Measurements from ENCODE around the gene LRP10. TPM values are rescaled to one million over a fixed set of nuclear protein-coding genes. Genes with fewer than 3 reads are reported as not detected.
A peak's percentile ranks its signal among the peaks of the same experiment; 100 is the strongest.

LRP10 gene
- total RNA-seq, 6 donors from 2014 or later: 90.2 to 169 (median 149) TPM

- Histone ChIP-seq H3K4me1 (peaks cover 15 to 35% (median 27%) of the 10 kb centered on the region in 4 donors), H3K4me3 (no peak overlapping the region), H3K27me3 (no peaks in the 10 kb centered on the region), H3K36me3 (peaks cover 36 to 61% (median 51%) of the 10 kb centered on the region in 4 donors), H3K27ac (peak overlapping the region in 1 of 4 donors; percentile 48), H3K9me3 (no peaks in the 10 kb centered on the region)
- ATAC-seq (ENCODE audit: low FRiP score in 2 of 2): no peak
- WGBS, 2 donors: 88 to 90% methylated on average over 6 to 8 of the region's 8 CpGs
- TF ChIP-seq POLR2AphosphoS5 (IDR thresholded peaks at IDR 0.05) (no peak), EP300 (IDR thresholded peaks at IDR 0.05) (no peak), POLR2A (IDR thresholded peaks at IDR 0.05) (no peak)
- TF ChIP-seq, protein P1, sequence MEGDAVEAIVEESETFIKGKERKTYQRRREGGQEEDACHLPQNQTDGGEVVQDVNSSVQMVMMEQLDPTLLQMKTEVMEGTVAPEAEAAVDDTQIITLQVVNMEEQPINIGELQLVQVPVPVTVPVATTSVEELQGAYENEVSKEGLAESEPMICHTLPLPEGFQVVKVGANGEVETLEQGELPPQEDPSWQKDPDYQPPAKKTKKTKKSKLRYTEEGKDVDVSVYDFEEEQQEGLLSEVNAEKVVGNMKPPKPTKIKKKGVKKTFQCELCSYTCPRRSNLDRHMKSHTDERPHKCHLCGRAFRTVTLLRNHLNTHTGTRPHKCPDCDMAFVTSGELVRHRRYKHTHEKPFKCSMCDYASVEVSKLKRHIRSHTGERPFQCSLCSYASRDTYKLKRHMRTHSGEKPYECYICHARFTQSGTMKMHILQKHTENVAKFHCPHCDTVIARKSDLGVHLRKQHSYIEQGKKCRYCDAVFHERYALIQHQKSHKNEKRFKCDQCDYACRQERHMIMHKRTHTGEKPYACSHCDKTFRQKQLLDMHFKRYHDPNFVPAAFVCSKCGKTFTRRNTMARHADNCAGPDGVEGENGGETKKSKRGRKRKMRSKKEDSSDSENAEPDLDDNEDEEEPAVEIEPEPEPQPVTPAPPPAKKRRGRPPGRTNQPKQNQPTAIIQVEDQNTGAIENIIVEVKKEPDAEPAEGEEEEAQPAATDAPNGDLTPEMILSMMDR (IDR thresholded peaks at IDR 0.05): no peak
- DNase-seq: no peak
These were observed 29.8 kb upstream of the LRP10 start for GRCh38 chr14:22841769-22842168.

GRCh38 chr14:22842211-22843122 is 29.1 kb upstream of the LRP10 start:
- Histone ChIP-seq H3K27me3 (no peaks in the 10 kb centered on the region), H3K4me3 (no peak overlapping the region), H3K9me3 (no peaks in the 10 kb centered on the region), H3K36me3 (peaks cover 36 to 65% (median 51%) of the 10 kb centered on the region in 4 donors), H3K27ac (peak overlapping the region in 1 of 4 donors; percentile 48), H3K4me1 (peaks cover 22 to 42% (median 34%) of the 10 kb centered on the region in 4 donors)
- WGBS, 2 donors: 90 to 94% methylated on average over 25 to 28 of the region's 28 CpGs
- no peak for ATAC-seq (ENCODE audit: low FRiP score in 2 of 2)
- no peak for DNase-seq
- TF ChIP-seq POLR2A (IDR thresholded peaks at IDR 0.05): no peak
- TF ChIP-seq EP300 (IDR thresholded peaks at IDR 0.05): no peak
- no peak for TF ChIP-seq POLR2AphosphoS5 (IDR thresholded peaks at IDR 0.05)
- TF ChIP-seq, protein P1 (IDR thresholded peaks at IDR 0.05): no peak

GRCh38 chr14:22843123-22843925 is 28.2 kb upstream of the LRP10 start:
- H3K27ac ChIP-seq: no peak overlapping the region
- DNase-seq (no peak), ATAC-seq (ENCODE audit: low FRiP score in 2 of 2) (no peak)
- peaks cover 27 to 48% (median 38%) of the 10 kb centered on the region in 4 donors for H3K4me1 ChIP-seq
- H3K27me3 ChIP-seq: no peaks in the 10 kb centered on the region
- no peak for TF ChIP-seq EP300 (IDR thresholded peaks at IDR 0.05)
- no peak for TF ChIP-seq POLR2AphosphoS5 (IDR thresholded peaks at IDR 0.05)
- TF ChIP-seq, protein P1 (IDR thresholded peaks at IDR 0.05): no peak
- no peak for TF ChIP-seq POLR2A (IDR thresholded peaks at IDR 0.05)
- no peak overlapping the region for H3K4me3 ChIP-seq
- 81 to 94% methylated on average over 19 to 21 of the region's 21 CpGs for WGBS, 2 donors
- H3K36me3 ChIP-seq: peaks cover 36 to 65% (median 51%) of the 10 kb centered on the region in 4 donors
- H3K9me3 ChIP-seq: no peaks in the 10 kb centered on the region

DNA sequence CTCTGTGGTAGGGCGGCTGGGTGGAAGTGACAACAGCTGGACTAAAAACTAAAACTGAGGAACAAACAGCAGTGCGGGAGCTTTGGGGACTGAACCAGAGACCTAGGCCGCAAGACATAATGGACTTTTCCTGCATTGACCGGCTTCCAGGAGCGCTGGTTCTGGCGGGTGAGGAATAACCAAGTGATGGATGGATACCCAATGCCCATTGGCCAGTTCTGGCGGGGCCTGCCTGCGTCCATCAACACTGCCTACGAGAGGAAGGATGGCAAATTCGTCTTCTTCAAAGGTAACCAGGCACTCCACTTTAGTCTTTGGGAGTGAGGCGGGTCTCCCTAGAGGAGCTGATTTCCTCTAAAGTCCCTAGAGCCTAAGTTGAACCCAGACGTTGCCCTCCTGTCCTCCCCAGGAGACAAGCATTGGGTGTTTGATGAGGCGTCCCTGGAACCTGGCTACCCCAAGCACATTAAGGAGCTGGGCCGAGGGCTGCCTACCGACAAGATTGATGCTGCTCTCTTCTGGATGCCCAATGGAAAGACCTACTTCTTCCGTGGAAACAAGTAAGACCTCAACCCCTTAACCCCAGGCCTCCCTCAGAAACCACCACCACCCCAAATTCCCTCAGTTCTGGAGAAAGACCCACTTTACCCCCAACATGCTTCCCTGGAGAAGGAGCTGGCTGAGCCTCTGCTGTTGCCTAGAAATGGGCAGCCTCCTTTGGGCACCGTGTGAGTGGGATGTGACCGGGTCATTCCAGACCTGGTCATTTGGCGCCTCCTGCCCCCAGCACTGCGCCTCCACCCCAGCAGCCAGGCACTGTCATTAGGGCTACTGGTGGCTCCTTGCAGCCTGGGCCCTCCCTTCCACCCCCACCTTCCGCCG is 27.1 kb upstream of the LRP10 start:
- Histone ChIP-seq H3K27me3 (no peaks in the 10 kb centered on the region), H3K27ac (peak overlapping the region in 1 of 4 donors; percentile 7), H3K9me3 (no peaks in the 10 kb centered on the region), H3K36me3 (peaks cover 36 to 65% (median 51%) of the 10 kb centered on the region in 4 donors), H3K4me1 (peaks cover 23 to 41% (median 32%) of the 10 kb centered on the region in 4 donors), H3K4me3 (no peak overlapping the region)
- TF ChIP-seq EP300 (IDR thresholded peaks at IDR 0.05) (no peak), POLR2AphosphoS5 (IDR thresholded peaks at IDR 0.05) (no peak), POLR2A (IDR thresholded peaks at IDR 0.05) (no peak)
- TF ChIP-seq, protein P1 (IDR thresholded peaks at IDR 0.05): no peak
- 87 to 94% methylated on average over 17 to 22 of the region's 22 CpGs for WGBS, 2 donors
- DNase-seq: no peak
- ATAC-seq (ENCODE audit: low FRiP score in 2 of 2): no peak

All from upper lobe of left lung (tissue), 6 donors.